Erythroblast (primary cell): ENCODE results near the gene SH2D3A.
"Not testable (repeated sequence)": the region's sequence is repeated elsewhere in the genome, so short reads cannot be mapped to it uniquely, and the experiment has no call there.

Experiments used
- DNase-seq, 2 experiments: peaks; one replicate each; lab custom pipeline; 2025; lab: John Stamatoyannopoulos, UW
- GATA1 ChIP-seq: IDR thresholded peaks from 2 replicates; pipeline ENCODE4 v1.6.1; 2011; ENCODE audit warnings: low read depth, mild to moderate bottlenecking, control low read depth, low read length, moderate library complexity
- POLR2A ChIP-seq: IDR thresholded peaks from 2 replicates; pipeline ENCODE4 v1.6.1; 2011; ENCODE audit warnings: mild to moderate bottlenecking, low read length

SH2D3A gene

GRCh38 chr19:6712231-6712630 is 55.0 kb downstream of the SH2D3A start:
- TF ChIP-seq GATA1 (no peak), POLR2A (no peak)
- DNase-seq = no peak

GRCh38 chr19:6711605-6712004 is 55.6 kb downstream of the SH2D3A start:
- TF ChIP-seq POLR2A (no peak), GATA1 (no peak)
- DNase-seq = no peak

- DNase-seq = no peak
- no peak for TF ChIP-seq GATA1
- TF ChIP-seq POLR2A = no peak
Measured at GRCh38 chr19:6711078-6711361, 56.2 kb downstream of the SH2D3A start.

- no peak for TF ChIP-seq POLR2A
- TF ChIP-seq GATA1 = no peak
- DNase-seq = no peak
Measured at GRCh38 chr19:6710273-6711077, 56.8 kb downstream of the SH2D3A start.

GRCh38 chr19:6709549-6709948 is 57.7 kb downstream of the SH2D3A start:
- DNase-seq = no peak
- TF ChIP-seq POLR2A (no peak), GATA1 (no peak)

GRCh38 chr19:6708913-6709312 is 58.3 kb downstream of the SH2D3A start:
- DNase-seq = not testable (repeated sequence)

- no peak for DNase-seq
- TF ChIP-seq GATA1 = no peak
- no peak for TF ChIP-seq POLR2A
Measured at GRCh38 chr19:6708346-6708745, 58.9 kb downstream of the SH2D3A start.

- TF ChIP-seq GATA1 (no peak), POLR2A (no peak)
- DNase-seq = no peak
Measured at GRCh38 chr19:6707658-6708018, 59.6 kb downstream of the SH2D3A start.

GRCh38 chr19:6707011-6707657 is 60.1 kb downstream of the SH2D3A start:
- TF ChIP-seq POLR2A = no peak
- TF ChIP-seq GATA1 = no peak
- no peak for DNase-seq

- DNase-seq = no peak
- TF ChIP-seq GATA1 = no peak
- TF ChIP-seq POLR2A = no peak
Measured at GRCh38 chr19:6706633-6706958, 60.6 kb downstream of the SH2D3A start.

GRCh38 chr19:6705931-6706632 is 61.2 kb downstream of the SH2D3A start:
- TF ChIP-seq POLR2A = no peak
- TF ChIP-seq GATA1 = no peak
- no peak for DNase-seq
